ENCODE measurements around the gene RELN. TPM values are rescaled to one million over a fixed set of nuclear protein-coding genes. Genes with fewer than 3 reads are reported as not detected.

RELN gene
- total and polyA plus RNA-seq, 9 of the 15 experiments (the other 6 are each of a cell fraction or from before 2014, with no cell fraction given) = 12.9 to 43.2 (median 18.1) TPM

DNA sequence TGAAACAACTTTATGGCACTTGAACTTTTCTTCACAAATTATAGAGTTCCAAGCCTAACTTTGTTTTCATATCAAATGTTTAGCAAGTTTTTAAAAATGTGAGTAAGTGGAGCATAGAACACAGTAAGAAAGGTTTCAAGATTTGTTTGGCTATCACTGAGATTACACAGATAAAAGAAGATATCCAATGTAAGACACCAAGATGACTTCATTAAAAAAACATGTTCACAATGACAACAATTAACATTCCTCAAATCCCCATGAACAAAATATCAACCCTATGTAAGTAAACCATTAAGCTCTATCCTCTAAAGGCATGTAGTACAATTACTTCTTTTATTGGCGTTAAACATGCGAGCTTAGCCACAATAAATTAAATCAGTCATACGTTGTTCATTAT, 129.7 kb downstream of the RELN start:
- no peak overlapping the region for H3K9ac ChIP-seq (ENCODE audit: insufficient read depth in 1 of 2, low read depth in 2 of 2, low read length in 2 of 2)
- in situ Hi-C loops (cut with MboI) = no loop called here
- TF ChIP-seq ZNF217 (CRISPR knock-in tag; IDR thresholded peaks at IDR 0.05) = no peak
- TF ChIP-seq ZNF12 (CRISPR knock-in tag; IDR thresholded peaks at IDR 0.05) = no peak
- TF ChIP-seq ZNF584 (CRISPR knock-in tag; IDR thresholded peaks at IDR 0.05; ENCODE audit: low read depth) = no peak
- TF ChIP-seq U2AF1 (optimal IDR thresholded peaks at IDR 0.05; ENCODE audit: low read depth, low read length) = no peak
- TF ChIP-seq KLF6 (CRISPR knock-in tag; IDR thresholded peaks at IDR 0.05; ENCODE audit: borderline replicate concordance) = no peak
- TF ChIP-seq ZNF175 (CRISPR knock-in tag; IDR thresholded peaks at IDR 0.05; ENCODE audit: low read depth) = no peak
- no peak for TF ChIP-seq KDM5B (IDR thresholded peaks at IDR 0.05; ENCODE audit: insufficient replicate concordance, low read depth, low read length)
- no peak for TF ChIP-seq NUFIP1 (IDR thresholded peaks at IDR 0.05; ENCODE audit: partially characterized antibody)
- no peak for TF ChIP-seq ESRRA (IDR thresholded peaks at IDR 0.05; ENCODE audit: borderline replicate concordance, low read depth)
- TF ChIP-seq PATZ1 (CRISPR knock-in tag; IDR thresholded peaks at IDR 0.05; ENCODE audit: borderline replicate concordance) = no peak
- no peak for TF ChIP-seq PTTG1 (tag; IDR thresholded peaks at IDR 0.05; ENCODE audit: low read depth)
- no peak for TF ChIP-seq PHB2 (IDR thresholded peaks at IDR 0.05; ENCODE audit: low read depth)
- TF ChIP-seq BRD9 (IDR thresholded peaks at IDR 0.05; ENCODE audit: low read depth, partially characterized antibody) = no peak
- TF ChIP-seq HNRNPLL (IDR thresholded peaks at IDR 0.05; ENCODE audit: low read depth, low read length, poor library complexity, severe bottlenecking) = no peak
- TF ChIP-seq, protein P1, sequence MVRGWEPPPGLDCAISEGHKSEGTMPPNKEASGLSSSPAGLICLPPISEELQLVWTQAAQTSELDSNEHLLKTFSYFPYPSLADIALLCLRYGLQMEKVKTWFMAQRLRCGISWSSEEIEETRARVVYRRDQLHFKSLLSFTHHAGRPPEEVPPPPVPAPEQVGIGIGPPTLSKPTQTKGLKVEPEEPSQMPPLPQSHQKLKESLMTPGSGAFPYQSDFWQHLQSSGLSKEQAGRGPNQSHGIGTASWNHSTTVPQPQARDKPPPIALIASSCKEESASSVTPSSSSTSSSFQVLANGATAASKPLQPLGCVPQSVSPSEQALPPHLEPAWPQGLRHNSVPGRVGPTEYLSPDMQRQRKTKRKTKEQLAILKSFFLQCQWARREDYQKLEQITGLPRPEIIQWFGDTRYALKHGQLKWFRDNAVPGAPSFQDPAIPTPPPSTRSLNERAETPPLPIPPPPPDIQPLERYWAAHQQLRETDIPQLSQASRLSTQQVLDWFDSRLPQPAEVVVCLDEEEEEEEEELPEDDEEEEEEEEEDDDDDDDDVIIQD (CRISPR knock-in tag; IDR thresholded peaks at IDR 0.05) = no peak
- TF ChIP-seq BRCA1 (IDR thresholded peaks at IDR 0.05) = no peak
- TF ChIP-seq BRCA1 (CRISPR knock-in tag; IDR thresholded peaks at IDR 0.05) = no peak
- TF ChIP-seq ILK (tag; IDR thresholded peaks at IDR 0.05; ENCODE audit: borderline replicate concordance, low read depth) = no peak
- no peak for TF ChIP-seq SOX6 (IDR thresholded peaks at IDR 0.05)
- ChIA-PET POLR2A (no interaction called here), CTCF (ENCODE audit: low intra/inter-chr PET ratio) (no interaction called here)
- H3K4me1 ChIP-seq (replicated peaks in 1 of 2; ENCODE audit: control insufficient read depth in 2 of 2, insufficient read depth in 2 of 2, low read length in 2 of 2) = peaks cover 0 to 2% of the 10 kb centered on the region in 2 experiments; a peak in 3 of 5 replicates
- no TSS peak for BruUV-seq (replicated peaks)
- H3K9me1 ChIP-seq (ENCODE audit: control insufficient read depth, insufficient read depth, low read length) = no peaks in the 10 kb centered on the region
- no peaks in the 10 kb centered on the region for H3K79me2 ChIP-seq (ENCODE audit: control insufficient read depth, insufficient read depth, low read length)
- no peaks in the 10 kb centered on the region for H3K27me3 ChIP-seq (ENCODE audit: control insufficient read depth in 2 of 2, insufficient read depth in 2 of 2, low read length in 2 of 2)
- no peak overlapping the region for H3K27ac ChIP-seq (ENCODE audit: extremely low read depth, low read depth, low read length)
- ATAC-seq (no peak), DNase-seq (ENCODE audit: extremely low read depth in 1 of 4, low spot score in 3 of 4) (no peak), FAIRE-seq (no peak)
- no peaks in the 10 kb centered on the region; the same call in 1 of the 2 replicates for H4K20me1 ChIP-seq (replicated peaks; ENCODE audit: control insufficient read depth, insufficient read depth, low read length)
- no peak overlapping the region for H2AFZ ChIP-seq (ENCODE audit: low read depth, low read length)
- no peaks in the 10 kb centered on the region for H3K9me3 ChIP-seq (replicated peaks; ENCODE audit: control insufficient read depth, insufficient read depth, low read depth, low read length)
- intact Hi-C loops (cut with micrococcal nuclease) = no loop called here
- H3K36me3 ChIP-seq (ENCODE audit: control insufficient read depth, insufficient read depth, low read length) = no peaks in the 10 kb centered on the region
- 57% methylated on average over 3 of the region's 3 CpGs for WGBS (ENCODE audit: insufficient coverage, low coverage, missing lambda C conversion rate)
- H3K4me2 ChIP-seq (ENCODE audit: insufficient read depth, low read length) = no peak overlapping the region
- H3K4me3 ChIP-seq = no peak overlapping the region
